ENCODE measurements around the gene PLXNA2.

The PLXNA2 gene

GRCh38 chr1:208254862-208255261 lies 10.7 kb upstream of the PLXNA2 start:
- Mint-ChIP-seq H3K27ac (no peak overlapping the region), H3K36me3 (ENCODE audit: low read depth) (no peaks in the 10 kb centered on the region), H3K27me3 (ENCODE audit: low read depth) (peaks cover 6% of the 10 kb centered on the region), H3K9me3 (no peaks in the 10 kb centered on the region), H3K4me1 (ENCODE audit: low read depth) (no peaks in the 10 kb centered on the region), H3K4me3 (no peak overlapping the region)

GRCh38 chr1:208254376-208254775 lies 10.2 kb upstream of the PLXNA2 start:
- H3K4me1 Mint-ChIP-seq (ENCODE audit: low read depth): no peaks in the 10 kb centered on the region
- H3K9me3 Mint-ChIP-seq: no peaks in the 10 kb centered on the region
- H3K4me3 Mint-ChIP-seq: no peak overlapping the region
- no peaks in the 10 kb centered on the region for H3K36me3 Mint-ChIP-seq (ENCODE audit: low read depth)
- no peak overlapping the region for H3K27ac Mint-ChIP-seq
- peaks cover 6% of the 10 kb centered on the region for H3K27me3 Mint-ChIP-seq (ENCODE audit: low read depth)

GRCh38 chr1:208252836-208253576 lies 8.8 kb upstream of the PLXNA2 start:
- H3K9me3 Mint-ChIP-seq: no peaks in the 10 kb centered on the region
- H3K27ac Mint-ChIP-seq: no peak overlapping the region
- H3K4me3 Mint-ChIP-seq: no peak overlapping the region
- H3K27me3 Mint-ChIP-seq (ENCODE audit: low read depth): peaks cover 11% of the 10 kb centered on the region
- no peaks in the 10 kb centered on the region for H3K36me3 Mint-ChIP-seq (ENCODE audit: low read depth)
- H3K4me1 Mint-ChIP-seq (ENCODE audit: low read depth): no peaks in the 10 kb centered on the region

- H3K4me3 Mint-ChIP-seq: no peak overlapping the region
- H3K27me3 Mint-ChIP-seq (ENCODE audit: low read depth): peaks cover 12% of the 10 kb centered on the region
- H3K9me3 Mint-ChIP-seq: no peaks in the 10 kb centered on the region
- no peaks in the 10 kb centered on the region for H3K36me3 Mint-ChIP-seq (ENCODE audit: low read depth)
- no peaks in the 10 kb centered on the region for H3K4me1 Mint-ChIP-seq (ENCODE audit: low read depth)
- H3K27ac Mint-ChIP-seq: no peak overlapping the region
Measured at GRCh38 chr1:208251911-208252835, 8.0 kb upstream of the PLXNA2 start.

- Mint-ChIP-seq H3K27ac (no peak overlapping the region), H3K4me1 (ENCODE audit: low read depth) (no peaks in the 10 kb centered on the region), H3K4me3 (no peak overlapping the region), H3K9me3 (no peaks in the 10 kb centered on the region), H3K36me3 (ENCODE audit: low read depth) (no peaks in the 10 kb centered on the region), H3K27me3 (ENCODE audit: low read depth) (peaks cover 22% of the 10 kb centered on the region)
Measured at GRCh38 chr1:208251015-208251414, 6.8 kb upstream of the PLXNA2 start.

GRCh38 chr1:208250613-208251012 lies 6.4 kb upstream of the PLXNA2 start:
- H3K27ac Mint-ChIP-seq: no peak overlapping the region
- H3K9me3 Mint-ChIP-seq: no peaks in the 10 kb centered on the region

GRCh38 chr1:208248991-208249696 lies 5.0 kb upstream of the PLXNA2 start:
- Mint-ChIP-seq H3K36me3 (ENCODE audit: low read depth) (no peaks in the 10 kb centered on the region), H3K9me3 (no peaks in the 10 kb centered on the region), H3K27ac (no peak overlapping the region), H3K4me3 (no peak overlapping the region), H3K27me3 (ENCODE audit: low read depth) (peaks cover 28% of the 10 kb centered on the region), H3K4me1 (ENCODE audit: low read depth) (peaks cover 8% of the 10 kb centered on the region)

More at GRCh38 chr1:208250613-208251012, 6.4 kb upstream of the PLXNA2 start:
- H3K4me1 Mint-ChIP-seq (ENCODE audit: low read depth): no peaks in the 10 kb centered on the region
- no peaks in the 10 kb centered on the region for H3K36me3 Mint-ChIP-seq (ENCODE audit: low read depth)
- H3K27me3 Mint-ChIP-seq (ENCODE audit: low read depth): peaks cover 24% of the 10 kb centered on the region
- H3K4me3 Mint-ChIP-seq: no peak overlapping the region

GRCh38 chr1:208248307-208248801 lies 4.2 kb upstream of the PLXNA2 start:
- H3K27ac Mint-ChIP-seq: no peak overlapping the region

GRCh38 chr1:208247696-208248095 lies 3.5 kb upstream of the PLXNA2 start:
- peaks cover 8% of the 10 kb centered on the region for H3K4me1 Mint-ChIP-seq (ENCODE audit: low read depth)
- no peak overlapping the region for H3K4me3 Mint-ChIP-seq
- H3K9me3 Mint-ChIP-seq: no peaks in the 10 kb centered on the region
- peaks cover 32% of the 10 kb centered on the region for H3K27me3 Mint-ChIP-seq (ENCODE audit: low read depth)
- no peak overlapping the region for H3K27ac Mint-ChIP-seq
- H3K36me3 Mint-ChIP-seq (ENCODE audit: low read depth): no peaks in the 10 kb centered on the region

More at GRCh38 chr1:208248307-208248801, 4.2 kb upstream of the PLXNA2 start:
- H3K36me3 Mint-ChIP-seq (ENCODE audit: low read depth): no peaks in the 10 kb centered on the region
- peaks cover 28% of the 10 kb centered on the region for H3K27me3 Mint-ChIP-seq (ENCODE audit: low read depth)
- no peaks in the 10 kb centered on the region for H3K9me3 Mint-ChIP-seq
- no peak overlapping the region for H3K4me3 Mint-ChIP-seq
- H3K4me1 Mint-ChIP-seq (ENCODE audit: low read depth): peaks cover 8% of the 10 kb centered on the region

- Mint-ChIP-seq H3K4me1 (ENCODE audit: low read depth) (peaks cover 8% of the 10 kb centered on the region), H3K27me3 (ENCODE audit: low read depth) (peaks cover 56% of the 10 kb centered on the region), H3K36me3 (ENCODE audit: low read depth) (no peaks in the 10 kb centered on the region), H3K9me3 (no peaks in the 10 kb centered on the region), H3K4me3 (peak overlapping the region; percentile 69), H3K27ac (no peak overlapping the region)
Measured at GRCh38 chr1:208245185-208245705, 1.1 kb upstream of the PLXNA2 start.

- Mint-ChIP-seq H3K9me3 (no peaks in the 10 kb centered on the region), H3K36me3 (ENCODE audit: low read depth) (no peaks in the 10 kb centered on the region), H3K4me3 (peak overlapping the region; percentile 75), H3K27ac (no peak overlapping the region), H3K27me3 (ENCODE audit: low read depth) (peaks cover 62% of the 10 kb centered on the region), H3K4me1 (ENCODE audit: low read depth) (peaks cover 8% of the 10 kb centered on the region)
Measured at GRCh38 chr1:208243527-208243966, 637 bp downstream of the PLXNA2 start.

- H3K27ac Mint-ChIP-seq: no peak overlapping the region
- H3K4me1 Mint-ChIP-seq (ENCODE audit: low read depth): peaks cover 8% of the 10 kb centered on the region
- no peaks in the 10 kb centered on the region for H3K36me3 Mint-ChIP-seq (ENCODE audit: low read depth)
- peak overlapping the region; percentile 64 for H3K4me3 Mint-ChIP-seq
- peaks cover 67% of the 10 kb centered on the region for H3K27me3 Mint-ChIP-seq (ENCODE audit: low read depth)
- no peaks in the 10 kb centered on the region for H3K9me3 Mint-ChIP-seq
Measured at GRCh38 chr1:208242941-208243526, 1.1 kb downstream of the PLXNA2 start.

- Mint-ChIP-seq H3K27ac (no peak overlapping the region), H3K36me3 (ENCODE audit: low read depth) (no peaks in the 10 kb centered on the region), H3K27me3 (ENCODE audit: low read depth) (peaks cover 75% of the 10 kb centered on the region), H3K4me1 (ENCODE audit: low read depth) (peaks cover 8% of the 10 kb centered on the region), H3K4me3 (no peak overlapping the region), H3K9me3 (no peaks in the 10 kb centered on the region)
Measured at GRCh38 chr1:208242146-208242545, 2.0 kb downstream of the PLXNA2 start.

GRCh38 chr1:208241512-208241911 lies 2.7 kb downstream of the PLXNA2 start:
- Mint-ChIP-seq H3K4me1 (ENCODE audit: low read depth) (peaks cover 9% of the 10 kb centered on the region), H3K27me3 (ENCODE audit: low read depth) (peaks cover 75% of the 10 kb centered on the region), H3K36me3 (ENCODE audit: low read depth) (no peaks in the 10 kb centered on the region), H3K27ac (no peak overlapping the region), H3K4me3 (no peak overlapping the region), H3K9me3 (no peaks in the 10 kb centered on the region)

Data from T-helper 1 cell treated with Interleukin-12 subunit alpha and Interleukin-12 subunit beta and Interleukin-4 antibody, amounts not matched to agents 30 μg/mL and 1 μg/mL, for 36 hours (primary cell).